ENCODE measurements around the gene ECE1. TPM values are rescaled to one million over a fixed set of nuclear protein-coding genes. Genes with fewer than 3 reads are reported as not detected.

The ECE1 gene
- total and polyA plus RNA-seq, 9 of the 15 experiments (the other 6 are each of a cell fraction or from before 2014, with no cell fraction given): 0.56 to 34.8 (median 11.0) TPM

DNA sequence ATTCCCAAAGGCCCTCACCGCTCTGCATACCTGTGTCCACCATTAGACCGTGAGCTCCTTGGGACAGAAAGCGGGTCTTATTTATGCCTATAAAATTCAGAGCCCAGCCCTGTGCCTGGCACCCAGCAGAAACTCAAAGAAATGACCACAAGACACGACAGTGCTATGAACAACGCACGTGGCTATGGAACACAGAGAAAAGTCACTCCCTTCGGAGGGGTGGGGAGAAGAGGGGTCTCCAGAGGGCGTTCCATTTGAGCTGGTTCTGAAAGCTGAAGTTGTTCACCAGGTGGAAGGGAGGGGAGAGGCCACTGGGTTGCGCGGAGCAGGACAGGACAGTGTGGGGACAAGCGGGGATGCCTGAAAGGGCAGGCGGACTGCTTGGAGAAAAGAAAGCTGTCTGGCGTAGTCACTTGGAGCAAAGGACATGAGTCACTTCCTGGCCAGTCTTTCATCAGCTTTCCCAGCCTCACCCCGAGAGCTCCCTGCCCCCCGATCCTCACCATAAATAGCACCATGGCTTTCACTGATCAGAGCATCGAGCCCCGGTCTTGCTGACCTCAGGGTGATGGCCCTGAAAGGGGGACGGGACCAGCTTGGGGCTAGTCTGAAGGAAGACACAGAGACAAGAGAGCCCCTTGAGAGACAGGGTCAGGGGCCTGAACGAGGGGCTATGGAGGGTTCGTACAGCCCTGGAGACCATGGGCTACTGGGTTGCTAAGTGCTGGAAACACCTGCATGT is 28.5 kb downstream of the ECE1 start (continued):
- TF ChIP-seq KLF13 (tag; IDR thresholded peaks at IDR 0.05; ENCODE audit: borderline replicate concordance, low read depth) (0 out of 2 replicates have a peak, but pooled peaks have one; percentile 52), TCF3 (CRISPR knock-in tag; IDR thresholded peaks at IDR 0.05) (peak; percentile 51; the same call in 1 of the 2 replicates), U2AF1 (optimal IDR thresholded peaks at IDR 0.05; ENCODE audit: low read depth, low read length) (no peak), FOXJ3 (CRISPR knock-in tag; IDR thresholded peaks at IDR 0.05) (no peak), LEF1 (IDR thresholded peaks at IDR 0.05) (peak; percentile 65), YBX1 (IDR thresholded peaks at IDR 0.05) (no peak), ZNF134 (CRISPR knock-in tag; conservative IDR thresholded peaks at IDR 0.05) (no peak), HDGF (IDR thresholded peaks at IDR 0.05) (no peak; the same call in 1 of the 2 replicates), YY1 (IDR thresholded peaks at IDR 0.05; ENCODE audit: borderline replicate concordance in 1 of 3, control insufficient read depth in 1 of 3, extremely low read depth in 1 of 3, insufficient read depth in 3 of 3, insufficient read length in 1 of 3, insufficient replicate concordance in 2 of 3, low read depth in 1 of 3, low read length in 2 of 3) (no peak), CBFA2T2 (conservative IDR thresholded peaks at IDR 0.05) (no peak; the same call in 1 of the 2 replicates), ZBED1 (IDR thresholded peaks at IDR 0.05) (no peak), ZNF263 (CRISPR knock-in tag; IDR thresholded peaks at IDR 0.05; ENCODE audit: borderline replicate concordance) (no peak), TAL1 (IDR thresholded peaks at IDR 0.05) (no peak), EGR1 (conservative IDR thresholded peaks at IDR 0.05) (no peak)
- TF ChIP-seq, protein P1, sequence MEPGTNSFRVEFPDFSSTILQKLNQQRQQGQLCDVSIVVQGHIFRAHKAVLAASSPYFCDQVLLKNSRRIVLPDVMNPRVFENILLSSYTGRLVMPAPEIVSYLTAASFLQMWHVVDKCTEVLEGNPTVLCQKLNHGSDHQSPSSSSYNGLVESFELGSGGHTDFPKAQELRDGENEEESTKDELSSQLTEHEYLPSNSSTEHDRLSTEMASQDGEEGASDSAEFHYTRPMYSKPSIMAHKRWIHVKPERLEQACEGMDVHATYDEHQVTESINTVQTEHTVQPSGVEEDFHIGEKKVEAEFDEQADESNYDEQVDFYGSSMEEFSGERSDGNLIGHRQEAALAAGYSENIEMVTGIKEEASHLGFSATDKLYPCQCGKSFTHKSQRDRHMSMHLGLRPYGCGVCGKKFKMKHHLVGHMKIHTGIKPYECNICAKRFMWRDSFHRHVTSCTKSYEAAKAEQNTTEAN (CRISPR knock-in tag; IDR thresholded peaks at IDR 0.05): no peak
- TF ChIP-seq, protein P2, sequence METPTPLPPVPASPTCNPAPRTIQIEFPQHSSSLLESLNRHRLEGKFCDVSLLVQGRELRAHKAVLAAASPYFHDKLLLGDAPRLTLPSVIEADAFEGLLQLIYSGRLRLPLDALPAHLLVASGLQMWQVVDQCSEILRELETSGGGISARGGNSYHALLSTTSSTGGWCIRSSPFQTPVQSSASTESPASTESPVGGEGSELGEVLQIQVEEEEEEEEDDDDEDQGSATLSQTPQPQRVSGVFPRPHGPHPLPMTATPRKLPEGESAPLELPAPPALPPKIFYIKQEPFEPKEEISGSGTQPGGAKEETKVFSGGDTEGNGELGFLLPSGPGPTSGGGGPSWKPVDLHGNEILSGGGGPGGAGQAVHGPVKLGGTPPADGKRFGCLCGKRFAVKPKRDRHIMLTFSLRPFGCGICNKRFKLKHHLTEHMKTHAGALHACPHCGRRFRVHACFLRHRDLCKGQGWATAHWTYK (CRISPR knock-in tag; IDR thresholded peaks at IDR 0.05): peak; percentile 11; the same call in 1 of the 2 replicates
- TF ChIP-seq, protein P3, sequence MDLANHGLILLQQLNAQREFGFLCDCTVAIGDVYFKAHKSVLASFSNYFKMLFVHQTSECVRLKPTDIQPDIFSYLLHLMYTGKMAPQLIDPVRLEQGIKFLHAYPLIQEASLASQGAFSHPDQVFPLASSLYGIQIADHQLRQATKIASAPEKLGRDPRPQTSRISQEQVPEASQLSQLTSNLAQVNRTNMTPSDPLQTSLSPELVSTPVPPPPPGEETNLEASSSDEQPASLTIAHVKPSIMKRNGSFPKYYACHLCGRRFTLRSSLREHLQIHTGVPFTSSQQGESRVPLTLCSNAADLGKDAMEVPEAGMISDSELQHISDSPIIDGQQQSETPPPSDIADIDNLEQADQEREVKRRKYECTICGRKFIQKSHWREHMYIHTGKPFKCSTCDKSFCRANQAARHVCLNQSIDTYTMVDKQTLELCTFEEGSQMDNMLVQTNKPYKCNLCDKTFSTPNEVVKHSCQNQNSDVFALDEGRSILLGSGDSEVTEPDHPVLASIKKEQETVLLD (IDR thresholded peaks at IDR 0.05): no peak; the same call in 1 of the 2 replicates
- TF ChIP-seq, protein P4, sequence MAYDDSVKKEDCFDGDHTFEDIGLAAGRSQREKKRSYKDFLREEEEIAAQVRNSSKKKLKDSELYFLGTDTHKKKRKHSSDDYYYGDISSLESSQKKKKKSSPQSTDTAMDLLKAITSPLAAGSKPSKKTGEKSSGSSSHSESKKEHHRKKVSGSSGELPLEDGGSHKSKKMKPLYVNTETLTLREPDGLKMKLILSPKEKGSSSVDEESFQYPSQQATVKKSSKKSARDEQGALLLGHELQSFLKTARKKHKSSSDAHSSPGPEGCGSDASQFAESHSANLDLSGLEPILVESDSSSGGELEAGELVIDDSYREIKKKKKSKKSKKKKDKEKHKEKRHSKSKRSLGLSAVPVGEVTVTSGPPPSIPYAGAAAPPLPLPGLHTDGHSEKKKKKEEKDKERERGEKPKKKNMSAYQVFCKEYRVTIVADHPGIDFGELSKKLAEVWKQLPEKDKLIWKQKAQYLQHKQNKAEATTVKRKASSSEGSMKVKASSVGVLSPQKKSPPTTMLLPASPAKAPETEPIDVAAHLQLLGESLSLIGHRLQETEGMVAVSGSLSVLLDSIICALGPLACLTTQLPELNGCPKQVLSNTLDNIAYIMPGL (CRISPR knock-in tag; IDR thresholded peaks at IDR 0.05): no peak; the same call in 1 of the 2 replicates
- TF ChIP-seq, protein P5, sequence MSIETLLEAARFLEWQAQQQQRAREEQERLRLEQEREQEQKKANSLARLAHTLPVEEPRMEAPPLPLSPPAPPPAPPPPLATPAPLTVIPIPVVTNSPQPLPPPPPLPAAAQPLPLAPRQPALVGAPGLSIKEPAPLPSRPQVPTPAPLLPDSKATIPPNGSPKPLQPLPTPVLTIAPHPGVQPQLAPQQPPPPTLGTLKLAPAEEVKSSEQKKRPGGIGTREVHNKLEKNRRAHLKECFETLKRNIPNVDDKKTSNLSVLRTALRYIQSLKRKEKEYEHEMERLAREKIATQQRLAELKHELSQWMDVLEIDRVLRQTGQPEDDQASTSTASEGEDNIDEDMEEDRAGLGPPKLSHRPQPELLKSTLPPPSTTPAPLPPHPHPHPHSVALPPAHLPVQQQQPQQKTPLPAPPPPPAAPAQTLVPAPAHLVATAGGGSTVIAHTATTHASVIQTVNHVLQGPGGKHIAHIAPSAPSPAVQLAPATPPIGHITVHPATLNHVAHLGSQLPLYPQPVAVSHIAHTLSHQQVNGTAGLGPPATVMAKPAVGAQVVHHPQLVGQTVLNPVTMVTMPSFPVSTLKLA (conservative IDR thresholded peaks at IDR 0.05): peak; percentile 69 to 78
- TF ChIP-seq, protein P6, sequence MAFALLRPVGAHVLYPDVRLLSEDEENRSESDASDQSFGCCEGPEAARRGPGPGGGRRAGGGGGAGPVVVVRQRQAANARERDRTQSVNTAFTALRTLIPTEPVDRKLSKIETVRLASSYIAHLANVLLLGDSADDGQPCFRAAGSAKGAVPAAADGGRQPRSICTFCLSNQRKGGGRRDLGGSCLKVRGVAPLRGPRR (CRISPR knock-in tag; IDR thresholded peaks at IDR 0.05): no peak
